Keratinocyte (primary cell): ENCODE data around the gene PRKCZ. TPM values are rescaled to one million over a fixed set of nuclear protein-coding genes. Genes with fewer than 3 reads are reported as not detected.

Source experiments
- DNase-seq: peaks from one replicate; pipeline ENCODE4 v3.0.0-alpha.2; 2011; ENCODE audit warnings: low read depth, missing footprints, low spot score
- FAIRE-seq: peaks from 2 replicates; lab custom pipeline; 2011; peaks lifted over from hg19 to GRCh38; lab: Jason Lieb, UNC
- H2AFZ ChIP-seq: 2 replicates; pipeline ENCODE4 v1.6.0; 2012; ENCODE audit warnings: low read length, control low read depth, inconsistent platforms; ENCODE audit not compliant: control insufficient read depth
- H3K27ac ChIP-seq: 2 replicates; pipeline ENCODE4 v1.5.1; 2011; ENCODE audit warnings: low read length; ENCODE audit not compliant: control insufficient read depth, insufficient read depth
- H3K27me3 ChIP-seq: 3 replicates; pipeline ENCODE4 v1.6.0; 2011; ENCODE audit warnings: low read length; ENCODE audit not compliant: control insufficient read depth, insufficient read depth; ENCODE audit errors: extremely low read depth
- H3K36me3 ChIP-seq, 2 experiments: 2 replicates in 1 of 2; 3 replicates in 1 of 2; pipeline ENCODE4 v1.5.1; 2011; ENCODE audit warnings: low read length in 2 of 2, mild to moderate bottlenecking in 1 of 2; ENCODE audit not compliant: control insufficient read depth in 2 of 2, insufficient read depth in 2 of 2; ENCODE audit errors: extremely low read depth in 1 of 2
- H3K4me1 ChIP-seq: 3 replicates; pipeline ENCODE4 v1.5.1; 2011; ENCODE audit warnings: low read length; ENCODE audit not compliant: control insufficient read depth, insufficient read depth; ENCODE audit errors: extremely low read depth
- H3K4me2 ChIP-seq: 3 replicates; pipeline ENCODE4 v1.6.0; 2011; ENCODE audit warnings: low read depth, low read length; ENCODE audit not compliant: control insufficient read depth, insufficient read depth; ENCODE audit errors: extremely low read depth
- H3K4me3 ChIP-seq, 3 experiments: fragments of 200-600 bp in 1 of 3; sonication (generic) in 1 of 3; 2 replicates in 2 of 3; 3 replicates in 1 of 3; pipeline ENCODE4 v1.5.1; 2011 to 2016; ENCODE audit warnings: low read length in 3 of 3, mild to moderate bottlenecking in 3 of 3, control low read depth in 2 of 3, inconsistent platforms in 1 of 3, low read depth in 1 of 3, mixed read lengths in 1 of 3, mixed run types in 1 of 3, moderate library complexity in 1 of 3; ENCODE audit not compliant: control insufficient read depth in 2 of 3, insufficient read depth in 2 of 3; ENCODE audit errors: extremely low read depth in 1 of 3
- H3K79me2 ChIP-seq: 2 replicates; pipeline ENCODE4 v1.6.0; 2012; ENCODE audit warnings: low read length; ENCODE audit not compliant: control insufficient read depth, insufficient read depth
- H3K9ac ChIP-seq: 3 replicates; pipeline ENCODE4 v1.6.0; 2011; ENCODE audit warnings: low read length; ENCODE audit not compliant: control insufficient read depth, insufficient read depth; ENCODE audit errors: extremely low read depth
- H3K9me1 ChIP-seq: 3 replicates; pipeline ENCODE4 v1.6.0; 2011; ENCODE audit warnings: low read length; ENCODE audit not compliant: control insufficient read depth, insufficient read depth; ENCODE audit errors: extremely low read depth
- H3K9me3 ChIP-seq: 2 replicates; pipeline ENCODE4 v1.5.1; 2012; ENCODE audit warnings: low read depth, low read length; ENCODE audit not compliant: control insufficient read depth
- H4K20me1 ChIP-seq: 3 replicates; pipeline ENCODE4 v1.6.0; 2011; ENCODE audit warnings: low read length; ENCODE audit not compliant: control insufficient read depth, insufficient read depth; ENCODE audit errors: extremely low read depth
- EZH2 ChIP-seq: IDR thresholded peaks from one replicate; pipeline ENCODE4 v1.6.1; 2012; ENCODE audit warnings: inconsistent platforms, mild to moderate bottlenecking, low read length, moderate library complexity
- dilution Hi-C: fragments of 300-500 bp; cut with MboI; formaldehyde crosslinking; loops from one replicate; pipeline ENCODE4 v1.7.0; 2020; ENCODE audit warnings: low sequenced_read_pairs; ENCODE audit not compliant: extremely low pct_ligation_motif_present
- polyA plus RNA-seq, 5 experiments: library from polyadenylated mRNA; depleted of rRNA in 3 of 5; stranded (reverse) in 3 of 5; stranded (forward) in 1 of 5; unstranded in 1 of 5; fragments of >200 nt; gene quantifications; 1 replicate in 1 of 5; 2 replicates in 3 of 5; 3 replicates in 1 of 5; pipeline versions ENCODE4 v1.2.1 to v1.2.3, GENCODE V29; 2011 to 2012; ENCODE audit warnings: missing spikeins in 2 of 5, low read depth in 1 of 5, low replicate concordance in 1 of 5
- TF ChIP-seq, protein P1 (sequence below), 3 experiments: IDR thresholded peaks in 1 of 3; conservative IDR thresholded peaks in 1 of 3; optimal IDR thresholded peaks in 1 of 3; 2 replicates in 2 of 3; 3 replicates in 1 of 3; pipeline versions ENCODE3 to v1.5.1; 2011; ENCODE audit warnings: low read length in 3 of 3, mild to moderate bottlenecking in 3 of 3, moderate library complexity in 2 of 3, control low read depth in 1 of 3, inconsistent platforms in 1 of 3; ENCODE audit not compliant: insufficient read depth in 2 of 3; ENCODE audit errors: extremely low read depth in 1 of 3

Gene PRKCZ
- polyA plus RNA-seq, 1 donor (not counting 4 experiments of a cell fraction or from before 2014, with no cell fraction given) = 36.3 TPM

DNA sequence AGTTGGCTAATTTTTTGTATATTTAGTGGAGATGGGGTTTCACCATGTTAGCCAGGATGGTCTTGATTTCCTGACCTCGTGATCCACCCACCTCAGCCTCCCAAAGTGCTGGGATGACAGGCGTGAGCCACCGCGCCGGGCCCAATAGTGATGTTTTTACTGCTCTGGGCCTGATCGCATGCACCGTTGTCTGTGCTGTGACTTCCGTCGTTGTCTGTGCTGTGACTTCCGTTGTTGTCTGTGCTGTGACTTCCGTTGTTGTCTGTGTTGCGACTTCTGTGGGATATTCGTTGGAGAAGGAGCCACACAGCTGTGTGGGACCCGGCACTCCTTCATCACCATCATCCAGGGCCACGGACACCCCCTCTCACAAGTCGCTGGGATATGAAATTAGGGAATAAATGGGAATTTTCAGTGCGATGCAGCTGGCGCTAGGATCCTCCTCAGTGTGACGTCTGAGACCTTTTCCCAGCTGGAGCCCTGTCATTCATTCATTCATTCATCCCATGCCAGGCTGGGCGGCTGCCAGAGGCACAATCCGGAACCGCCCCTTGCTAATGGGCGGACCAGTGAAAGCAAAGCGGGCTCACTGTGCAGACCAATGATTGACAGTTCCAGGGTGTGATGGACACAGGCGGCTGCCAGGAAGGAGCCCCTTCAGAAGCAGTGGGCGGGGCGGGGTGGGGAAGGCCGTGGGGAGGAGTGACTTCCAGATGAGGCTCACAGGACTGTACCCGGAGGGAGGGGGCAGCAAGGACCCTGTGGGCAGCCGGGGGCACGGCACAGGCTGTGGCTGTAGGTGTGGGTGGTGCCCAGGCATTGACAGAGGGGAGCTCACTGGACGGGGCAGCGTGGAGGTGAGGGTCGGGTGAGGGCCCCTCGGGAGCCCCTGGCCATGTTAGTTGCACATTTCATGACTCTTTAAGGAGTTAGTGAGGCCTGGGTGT lies 48.9 kb downstream of the PRKCZ start:
- Histone ChIP-seq H3K9ac (no peak overlapping the region), H4K20me1 (peaks cover 3% of the 10 kb centered on the region), H3K27ac (no peak overlapping the region), H3K27me3 (no peaks in the 10 kb centered on the region), H3K9me3 (peaks cover 12% of the 10 kb centered on the region), H3K36me3 (peaks cover 6 to 12% of the 10 kb centered on the region in 2 experiments), H3K9me1 (no peaks in the 10 kb centered on the region), H3K4me3 (no peak overlapping the region), H3K4me2 (no peak overlapping the region), H2AFZ (no peak overlapping the region), H3K79me2 (peaks cover 6% of the 10 kb centered on the region), H3K4me1 (no peaks in the 10 kb centered on the region)
- TF ChIP-seq, protein P1, sequence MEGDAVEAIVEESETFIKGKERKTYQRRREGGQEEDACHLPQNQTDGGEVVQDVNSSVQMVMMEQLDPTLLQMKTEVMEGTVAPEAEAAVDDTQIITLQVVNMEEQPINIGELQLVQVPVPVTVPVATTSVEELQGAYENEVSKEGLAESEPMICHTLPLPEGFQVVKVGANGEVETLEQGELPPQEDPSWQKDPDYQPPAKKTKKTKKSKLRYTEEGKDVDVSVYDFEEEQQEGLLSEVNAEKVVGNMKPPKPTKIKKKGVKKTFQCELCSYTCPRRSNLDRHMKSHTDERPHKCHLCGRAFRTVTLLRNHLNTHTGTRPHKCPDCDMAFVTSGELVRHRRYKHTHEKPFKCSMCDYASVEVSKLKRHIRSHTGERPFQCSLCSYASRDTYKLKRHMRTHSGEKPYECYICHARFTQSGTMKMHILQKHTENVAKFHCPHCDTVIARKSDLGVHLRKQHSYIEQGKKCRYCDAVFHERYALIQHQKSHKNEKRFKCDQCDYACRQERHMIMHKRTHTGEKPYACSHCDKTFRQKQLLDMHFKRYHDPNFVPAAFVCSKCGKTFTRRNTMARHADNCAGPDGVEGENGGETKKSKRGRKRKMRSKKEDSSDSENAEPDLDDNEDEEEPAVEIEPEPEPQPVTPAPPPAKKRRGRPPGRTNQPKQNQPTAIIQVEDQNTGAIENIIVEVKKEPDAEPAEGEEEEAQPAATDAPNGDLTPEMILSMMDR (optimal IDR thresholded peaks at IDR 0.05 in 1 of 3, IDR thresholded peaks at IDR 0.05 in 1 of 3, conservative IDR thresholded peaks at IDR 0.05 in 1 of 3; ENCODE audit: extremely low read depth in 1 of 3, insufficient read depth in 2 of 3, low read length in 3 of 3) = no peak
- dilution Hi-C loops = no loop called here
- FAIRE-seq = no peak
- no peak for DNase-seq

DNA sequence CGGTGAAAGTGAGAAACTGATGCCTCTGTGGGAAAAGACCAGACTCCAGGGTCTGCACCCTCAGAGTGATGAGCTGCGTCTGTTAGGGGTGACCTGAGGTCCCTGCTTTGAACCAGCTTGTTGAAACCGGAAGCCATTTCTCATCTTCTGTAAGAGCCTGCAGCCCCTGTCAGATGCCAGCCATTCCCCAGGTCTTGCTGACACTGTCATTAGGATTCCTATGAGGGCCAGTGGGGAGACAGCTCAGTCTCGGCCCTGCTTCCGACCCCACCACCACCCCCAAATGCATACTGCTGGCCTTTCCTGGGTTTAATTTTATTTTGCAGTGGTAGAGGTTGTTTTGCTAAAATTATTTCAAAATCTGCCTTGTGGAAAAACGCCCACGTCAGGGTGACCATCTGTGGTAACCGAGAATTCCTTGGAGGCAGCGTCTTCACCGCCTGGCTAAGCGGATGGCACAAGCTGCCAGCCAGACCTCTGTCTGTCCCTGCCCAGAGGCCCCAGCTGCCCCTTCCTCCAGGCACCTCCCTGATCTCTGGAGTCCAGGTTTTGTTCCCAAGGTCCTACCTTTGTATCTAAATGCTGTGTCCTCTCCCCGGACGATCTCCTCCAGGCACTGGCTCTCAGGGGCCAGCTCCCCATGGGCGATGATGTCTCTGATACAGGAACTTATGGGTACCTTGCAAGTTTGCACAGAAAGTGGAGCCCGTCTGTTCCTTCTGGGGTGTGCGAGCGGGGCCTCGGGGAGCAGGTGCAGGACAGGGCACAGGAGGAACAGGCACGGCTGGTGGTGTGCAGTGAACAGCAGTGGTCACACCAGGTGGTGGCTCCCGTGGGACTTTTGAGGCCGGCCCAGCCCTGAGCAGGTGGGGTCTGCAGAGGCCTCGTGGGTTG lies 49.9 kb downstream of the PRKCZ start:
- H4K20me1 ChIP-seq = peaks cover 3% of the 10 kb centered on the region
- H3K79me2 ChIP-seq = peaks cover 6% of the 10 kb centered on the region
- DNase-seq = no peak
- no peak for FAIRE-seq
- dilution Hi-C loops = no loop called here
- H3K27ac ChIP-seq = no peak overlapping the region
- TF ChIP-seq, protein P1 (optimal IDR thresholded peaks at IDR 0.05 in 1 of 3, IDR thresholded peaks at IDR 0.05 in 1 of 3, conservative IDR thresholded peaks at IDR 0.05 in 1 of 3; ENCODE audit: extremely low read depth in 1 of 3, insufficient read depth in 2 of 3, low read length in 3 of 3) = no peak
- TF ChIP-seq EZH2 = no peak
- H3K4me2 ChIP-seq = no peak overlapping the region
- H3K27me3 ChIP-seq = no peaks in the 10 kb centered on the region
- H3K9me3 ChIP-seq = peaks cover 12% of the 10 kb centered on the region
- H3K4me1 ChIP-seq = no peaks in the 10 kb centered on the region
- no peaks in the 10 kb centered on the region for H3K9me1 ChIP-seq
- H3K9ac ChIP-seq = no peak overlapping the region
- no peak overlapping the region for H3K4me3 ChIP-seq
- no peak overlapping the region for H2AFZ ChIP-seq
- peaks cover 9 to 12% of the 10 kb centered on the region in 2 experiments for H3K36me3 ChIP-seq
